ENCODE data around the gene MICAL2.
"Not testable (repeated sequence)": the region's sequence is repeated elsewhere in the genome, so short reads cannot be mapped to it uniquely, and the experiment has no call there.

Gene MICAL2

GRCh38 chr11:12135185-12135584 lies 24.8 kb downstream of the MICAL2 start:
- DNase-seq (ENCODE audit: low read depth) = no peak

GRCh38 chr11:12137005-12137690 lies 26.8 kb downstream of the MICAL2 start:
- DNase-seq (ENCODE audit: low read depth) = no peak

DNA sequence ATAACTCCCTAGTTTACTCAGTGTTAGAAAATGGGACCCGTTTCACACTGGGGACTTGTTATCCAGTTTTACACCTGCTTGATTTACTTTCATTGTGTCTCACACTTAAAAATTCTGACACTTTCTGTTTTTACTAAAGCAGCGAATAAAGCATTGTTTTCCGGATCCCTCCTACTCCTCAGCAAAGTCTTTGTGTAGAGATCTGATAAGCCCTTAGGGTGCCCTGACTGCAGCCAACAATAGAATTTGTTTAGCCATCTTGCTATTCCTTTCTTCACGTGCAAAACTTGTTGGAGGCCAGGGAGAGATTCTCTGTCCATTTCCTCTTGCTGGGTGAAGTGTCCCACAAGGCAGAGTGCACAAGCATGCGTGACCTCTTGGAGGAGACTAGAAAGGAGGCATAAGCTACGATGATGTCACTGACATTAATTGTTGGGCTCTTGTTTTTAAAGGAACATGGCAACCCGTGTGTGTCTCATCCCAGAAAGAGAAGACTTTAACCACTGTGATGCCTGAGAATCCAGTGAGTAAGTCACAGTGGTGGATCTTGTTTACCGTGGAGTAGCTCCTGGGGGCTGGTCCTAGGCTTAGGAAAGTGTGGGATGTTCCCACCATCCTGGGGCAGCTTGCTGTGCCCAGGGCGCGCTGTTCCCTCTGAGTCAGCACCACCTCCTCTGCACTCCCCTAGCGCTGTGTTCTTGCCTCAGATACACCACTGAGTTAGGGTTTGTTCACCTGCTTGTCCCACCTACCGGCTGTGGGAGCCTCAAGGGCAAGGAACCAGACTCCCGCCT lies 27.7 kb downstream of the MICAL2 start:
- DNase-seq (ENCODE audit: low read depth) = no peak

GRCh38 chr11:12139144-12139881 lies 28.9 kb downstream of the MICAL2 start:
- no peak for DNase-seq (ENCODE audit: low read depth)

DNA sequence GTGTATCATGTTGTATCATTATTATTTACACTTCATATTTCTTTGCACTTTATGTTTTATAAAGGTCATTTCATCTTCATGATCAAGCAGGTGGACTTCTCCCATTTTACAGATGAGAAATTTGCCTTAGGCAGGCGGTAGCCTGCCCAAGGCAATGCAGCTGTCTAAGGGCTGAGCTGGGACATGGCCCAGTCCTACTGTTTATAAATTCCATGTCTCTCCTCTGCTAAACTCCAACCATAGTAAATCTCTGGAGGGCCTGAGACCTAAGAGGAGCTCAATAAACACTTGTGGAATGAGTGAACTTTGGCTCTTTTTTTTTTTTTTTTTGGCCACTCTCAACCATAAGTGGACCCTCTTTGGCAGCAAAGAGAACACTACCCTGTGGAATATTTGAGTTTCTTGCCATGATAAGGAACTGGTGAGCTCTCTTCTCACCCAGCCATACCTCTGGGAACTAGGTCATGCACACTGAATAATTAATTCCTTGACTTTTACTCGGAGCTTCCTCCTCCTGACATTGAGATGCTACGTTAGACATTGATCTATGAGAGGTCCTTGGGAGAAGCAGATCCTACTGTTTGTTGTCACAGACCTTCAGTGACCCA lies 29.9 kb downstream of the MICAL2 start:
- DNase-seq (ENCODE audit: low read depth) = no peak

DNA sequence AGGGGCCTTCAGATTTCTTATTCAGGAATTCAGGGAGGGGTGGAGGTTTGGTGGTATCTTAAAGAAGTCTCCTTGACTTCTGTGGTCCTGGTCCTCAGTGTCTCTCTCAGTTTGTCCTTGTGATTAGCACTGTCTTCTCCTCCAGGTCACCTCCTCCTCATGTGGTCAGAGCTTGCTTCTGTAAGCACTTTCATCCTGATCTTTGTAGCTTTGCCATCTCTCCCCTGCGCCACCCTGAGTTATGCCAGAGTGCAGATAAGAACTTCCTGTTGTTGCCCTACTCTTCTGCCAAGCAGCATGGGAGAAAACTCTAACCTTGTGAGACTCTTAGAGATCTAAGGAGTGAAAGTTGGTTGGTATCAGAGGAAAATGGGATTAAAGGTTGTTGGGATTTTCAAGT lies 30.9 kb downstream of the MICAL2 start:
- no peak for DNase-seq (ENCODE audit: low read depth)

DNA sequence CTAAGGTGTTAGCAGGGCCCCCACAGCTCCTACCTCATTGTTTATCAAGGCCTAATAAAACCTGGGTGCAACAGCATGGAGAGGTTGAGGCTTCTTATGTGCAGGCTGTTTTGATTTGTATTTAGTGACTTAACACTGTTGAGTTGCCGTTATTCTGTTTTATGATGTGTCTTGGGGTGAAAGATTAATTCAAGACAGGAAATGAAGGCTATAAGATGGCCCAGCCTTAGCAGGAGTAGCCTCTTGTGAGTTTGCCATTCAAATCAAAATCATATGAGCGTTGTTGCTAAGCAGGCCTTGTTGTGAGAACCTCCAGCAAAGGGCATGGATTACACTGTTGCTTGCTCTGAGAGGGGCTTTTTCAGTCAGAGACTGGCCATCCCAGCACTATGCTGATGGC lies 31.8 kb downstream of the MICAL2 start:
- DNase-seq (ENCODE audit: low read depth) = no peak

GRCh38 chr11:12142909-12143308 lies 32.5 kb downstream of the MICAL2 start:
- DNase-seq (ENCODE audit: low read depth) = no peak

GRCh38 chr11:12143461-12144258 lies 33.3 kb downstream of the MICAL2 start:
- no peak for DNase-seq (ENCODE audit: low read depth)

DNA sequence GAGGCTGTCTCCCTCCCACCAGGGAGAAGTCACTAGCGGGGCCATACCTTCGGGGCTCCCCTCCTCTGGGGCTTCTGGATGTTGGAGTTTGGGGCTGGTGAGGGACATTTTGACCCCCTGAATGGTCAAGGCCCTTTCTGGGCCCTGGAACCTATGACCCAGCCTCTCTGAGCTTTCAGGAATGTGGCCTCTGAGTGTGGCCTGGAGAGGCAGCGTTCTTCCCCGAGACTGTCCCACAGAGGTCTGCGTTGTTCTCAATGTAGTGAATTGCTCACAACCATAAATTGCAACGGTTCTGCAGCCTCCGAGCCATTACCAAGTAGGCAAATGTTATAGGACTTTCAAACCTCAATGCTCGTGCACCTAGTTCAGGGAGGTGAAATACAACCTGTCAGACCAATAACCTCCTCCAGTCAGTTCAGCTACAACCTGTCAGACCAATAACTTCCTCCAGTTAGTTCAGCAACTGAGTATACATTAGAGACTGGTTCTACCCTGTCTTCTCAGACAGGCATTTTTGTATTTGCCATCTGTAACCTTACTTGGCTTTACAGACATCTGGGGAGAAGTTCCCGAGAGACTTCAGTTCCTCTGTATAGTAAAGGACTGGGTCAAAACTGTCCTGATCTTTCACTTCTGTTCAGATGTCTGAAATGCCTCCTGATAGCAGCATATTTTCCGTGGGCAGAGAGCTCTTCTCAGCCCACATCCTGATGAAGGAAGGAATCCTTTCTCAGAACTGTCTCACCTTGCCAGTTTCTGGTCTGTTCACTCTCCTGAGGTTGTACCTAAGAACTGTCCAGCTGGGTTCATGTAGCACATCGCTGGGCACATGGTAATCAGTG lies 34.2 kb downstream of the MICAL2 start:
- DNase-seq (ENCODE audit: low read depth) = no peak

- DNase-seq (ENCODE audit: low read depth) = not testable (repeated sequence)
Observed at GRCh38 chr11:12146678-12147077, 36.3 kb downstream of the MICAL2 start.

- no peak for DNase-seq (ENCODE audit: low read depth)
Observed at GRCh38 chr11:12147827-12148226, 37.4 kb downstream of the MICAL2 start.

- DNase-seq (ENCODE audit: low read depth) = no peak
Observed at GRCh38 chr11:12148466-12148865, 38.1 kb downstream of the MICAL2 start.

DNA sequence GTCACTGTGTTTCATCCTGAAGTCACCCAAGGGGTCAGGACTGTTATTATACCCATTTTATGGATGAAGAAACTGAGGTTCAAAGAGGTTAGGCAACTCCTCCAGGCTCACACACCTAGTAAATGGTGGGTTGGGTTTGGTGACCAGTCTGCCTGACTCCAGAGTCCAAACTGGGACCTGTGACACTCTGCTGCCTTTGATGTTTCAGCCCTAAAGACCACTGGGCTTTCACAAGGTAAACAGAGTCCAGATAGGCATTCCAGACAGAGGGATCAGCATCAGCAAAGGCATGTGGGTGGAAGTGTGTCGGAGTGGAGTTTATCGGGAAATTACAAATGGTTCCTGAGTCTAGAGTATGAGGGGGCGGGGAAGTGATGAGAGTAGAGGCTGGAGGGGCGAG lies 38.5 kb downstream of the MICAL2 start:
- no peak for DNase-seq (ENCODE audit: low read depth)

DNA sequence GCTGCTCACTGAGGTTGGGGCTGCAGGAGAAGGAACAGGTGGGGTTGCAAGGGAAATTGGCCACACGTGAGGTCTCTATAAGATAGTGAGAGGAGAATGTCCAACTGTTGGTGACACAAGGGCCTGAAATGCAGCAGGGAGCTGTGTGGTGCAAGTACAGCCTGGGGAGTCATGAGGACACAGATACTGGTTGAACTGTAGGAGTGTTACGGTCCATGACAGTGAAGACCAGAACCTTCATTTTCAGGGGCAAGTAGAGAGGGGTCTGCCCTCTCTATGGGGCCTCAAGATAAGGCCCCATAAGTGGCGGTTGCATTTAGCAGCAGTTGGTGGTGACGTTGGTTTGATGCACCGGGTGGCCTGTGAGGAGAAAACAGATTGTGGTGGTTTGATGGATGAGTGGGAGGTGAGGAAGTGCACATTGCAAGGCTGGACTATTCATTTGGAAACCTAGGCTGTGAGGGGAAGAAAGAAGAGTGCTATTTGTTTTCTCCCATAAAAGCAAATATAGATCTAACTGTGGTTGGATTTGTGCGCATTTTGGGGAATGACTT lies 39.4 kb downstream of the MICAL2 start:
- DNase-seq (ENCODE audit: low read depth) = no peak

GRCh38 chr11:12150831-12151382 lies 40.5 kb downstream of the MICAL2 start:
- no peak for DNase-seq (ENCODE audit: low read depth)

- DNase-seq (ENCODE audit: low read depth) = no peak
Observed at GRCh38 chr11:12152321-12152720, 41.9 kb downstream of the MICAL2 start.

DNA sequence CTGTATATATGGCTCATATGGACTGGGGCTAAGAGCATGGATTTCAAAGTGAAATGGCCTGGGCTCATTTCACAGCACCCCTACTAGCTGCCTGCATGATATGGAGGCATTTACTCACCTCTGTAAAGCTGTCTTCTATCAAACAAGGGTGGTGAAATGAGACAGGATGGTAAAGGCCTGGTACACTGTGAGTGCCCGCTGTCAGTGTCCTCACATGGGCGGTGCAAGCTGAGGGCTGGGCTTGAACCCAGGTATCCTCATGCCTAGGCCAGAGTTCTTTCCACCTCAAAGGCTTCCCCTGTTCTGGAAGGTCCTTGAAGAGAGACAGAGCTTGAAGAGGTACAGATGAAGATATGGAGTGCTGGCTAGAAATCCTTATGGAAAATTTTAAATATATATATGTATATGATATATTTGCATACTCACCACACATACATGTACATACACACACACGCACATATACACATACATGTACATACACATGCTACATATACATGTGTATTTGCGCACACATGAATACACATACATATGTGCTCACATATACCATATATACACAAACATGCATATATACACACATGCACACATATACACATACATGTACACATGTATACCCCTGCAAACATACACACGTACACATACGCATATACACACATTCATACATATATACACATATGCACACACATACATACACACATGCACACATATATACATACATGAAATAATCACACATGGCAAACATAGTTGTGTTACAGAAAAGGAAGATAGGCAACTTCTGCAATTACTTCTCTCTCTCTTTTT lies 44.7 kb downstream of the MICAL2 start:
- no peak for DNase-seq (ENCODE audit: low read depth)

DNA sequence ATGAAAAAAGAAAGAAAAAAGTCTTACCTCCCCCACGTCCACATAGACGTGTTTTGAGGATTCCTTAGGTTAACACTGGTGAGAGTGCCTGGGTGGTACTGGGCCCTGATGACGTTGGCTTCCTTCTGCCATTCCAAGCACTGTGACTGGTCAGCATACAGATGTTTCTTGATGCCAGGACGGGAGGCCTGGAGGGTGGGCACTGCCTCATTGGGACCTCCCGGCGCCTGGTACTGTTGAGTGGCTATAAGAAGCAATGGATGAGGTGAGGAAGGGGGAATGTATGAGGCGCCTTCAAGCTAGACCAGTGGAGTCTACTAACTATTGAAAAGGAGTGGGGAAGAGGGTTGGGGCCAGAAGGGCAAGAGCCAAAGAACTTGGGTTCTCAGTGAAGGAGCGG lies 45.3 kb downstream of the MICAL2 start:
- DNase-seq (ENCODE audit: low read depth) = no peak
